ENCODE measurements around the gene SH3GL1.

Gene SH3GL1

DNA sequence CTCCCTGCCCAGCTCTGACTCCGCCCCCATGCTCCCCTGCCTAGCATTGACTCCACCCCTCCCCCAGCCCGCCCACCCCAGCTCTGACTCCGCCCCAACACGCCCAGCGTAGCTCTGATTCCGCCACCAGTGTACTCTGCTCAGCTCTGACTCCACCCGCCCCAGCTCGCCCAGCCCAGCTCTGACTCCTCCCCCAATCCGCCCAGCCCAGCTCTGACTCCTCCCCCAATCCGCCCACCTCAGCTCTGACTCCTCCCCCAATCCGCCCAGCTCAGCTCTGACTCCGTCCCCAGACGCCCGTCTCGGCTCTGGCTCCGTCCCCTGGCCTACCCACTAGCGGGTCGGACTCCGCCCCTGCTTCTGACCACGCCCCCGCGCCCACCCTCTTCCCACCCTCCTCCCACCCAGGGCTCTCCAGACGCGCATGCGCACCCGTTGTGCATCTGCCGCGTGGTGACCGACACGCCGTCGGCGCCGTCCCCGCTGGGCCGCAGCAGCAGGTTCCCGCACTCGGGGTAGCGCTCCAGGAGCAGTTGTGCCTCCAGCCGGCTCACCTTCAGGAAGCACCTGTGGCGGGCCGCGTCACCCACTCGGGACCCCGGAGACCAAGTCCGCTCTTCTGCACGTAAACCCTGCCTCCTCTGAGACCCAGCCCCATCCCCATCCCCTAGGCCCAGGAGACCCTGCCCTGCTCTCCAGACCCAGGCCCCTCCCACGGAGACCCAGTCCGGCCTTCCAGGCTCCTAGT lies 71.9 kb downstream of the SH3GL1 start:
- DNase-seq (ENCODE audit: low read depth, low spot score): peak; percentile 69
- no peaks in the 10 kb centered on the region for H3K36me3 ChIP-seq (ENCODE audit: insufficient read depth, low read length)
- H3K27ac ChIP-seq: no peak overlapping the region
- no peak for TF ChIP-seq FOXP2 (optimal IDR thresholded peaks at IDR 0.05; ENCODE audit: control extremely low read depth, extremely low read length, insufficient read depth)
- TF ChIP-seq EZH2 (IDR thresholded peaks at IDR 0.05): no peak
- peak; percentile 80; the same call in 1 of the 2 replicates for TF ChIP-seq POLR2AphosphoS5 (IDR thresholded peaks at IDR 0.05; ENCODE audit: borderline replicate concordance, low read depth, low read length)
- H3K9ac ChIP-seq (ENCODE audit: insufficient read length): peak overlapping the region; percentile 65
- H3K9me3 ChIP-seq (ENCODE audit: low read depth, low read length): no peaks in the 10 kb centered on the region
- H3K4me3 ChIP-seq: peak overlapping the region; percentile 82

DNA sequence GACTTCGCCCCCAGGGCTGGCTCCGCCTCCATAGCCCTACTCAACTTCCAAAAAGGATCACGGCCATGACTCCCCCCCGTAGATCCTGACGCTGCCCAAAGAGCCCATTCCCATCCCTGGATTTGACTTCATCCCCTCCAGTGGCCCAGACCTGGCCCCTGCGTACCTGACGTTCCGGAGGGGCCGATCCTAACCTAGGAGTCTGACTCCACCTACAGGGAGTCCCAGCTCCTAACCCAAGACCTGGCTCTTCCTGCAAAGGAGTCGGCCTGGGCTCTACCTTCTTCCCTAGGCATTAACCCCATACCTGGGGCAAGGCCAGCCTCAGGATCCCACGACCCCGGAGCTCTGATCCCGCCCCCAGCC lies 72.5 kb downstream of the SH3GL1 start:
- H3K4me3 ChIP-seq: peak overlapping the region; percentile 76
- H3K36me3 ChIP-seq (ENCODE audit: insufficient read depth, low read length): no peaks in the 10 kb centered on the region

DNA sequence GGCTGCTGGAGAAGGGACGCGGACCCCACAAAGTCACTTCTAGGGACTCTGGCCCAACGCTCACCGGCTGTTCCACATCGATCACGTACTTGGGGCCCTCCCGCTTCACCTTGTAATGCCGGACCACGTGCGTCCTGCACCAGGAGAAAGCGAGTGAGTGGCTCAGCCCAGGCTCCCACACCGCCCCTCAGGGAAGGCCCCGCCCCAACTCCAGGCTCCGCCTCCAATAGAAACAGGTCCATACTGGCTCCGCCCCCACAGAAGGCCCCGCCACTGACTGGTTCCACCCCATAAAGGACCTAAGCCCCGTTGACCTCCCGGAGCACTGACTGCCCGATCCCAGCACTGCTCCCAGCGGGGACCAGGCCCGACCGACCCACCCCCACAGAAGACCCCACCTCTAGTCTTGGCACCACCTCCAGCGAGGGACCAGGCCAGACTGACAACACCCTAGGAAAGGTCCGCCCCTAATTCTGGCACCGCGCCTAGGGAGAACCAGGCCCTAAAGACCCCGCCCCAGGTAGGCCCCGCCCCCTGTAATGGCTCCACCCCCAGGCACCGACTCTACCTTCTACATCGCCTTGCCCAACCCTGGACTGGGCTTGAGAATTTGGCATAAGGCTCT lies 73.0 kb downstream of the SH3GL1 start:
- no peak for TF ChIP-seq EZH2 (IDR thresholded peaks at IDR 0.05)
- TF ChIP-seq FOXP2 (optimal IDR thresholded peaks at IDR 0.05; ENCODE audit: control extremely low read depth, extremely low read length, insufficient read depth): no peak
- TF ChIP-seq POLR2AphosphoS5 (IDR thresholded peaks at IDR 0.05; ENCODE audit: borderline replicate concordance, low read depth, low read length): no peak
- no peaks in the 10 kb centered on the region for H3K36me3 ChIP-seq (ENCODE audit: insufficient read depth, low read length)
- no peak overlapping the region for H3K9ac ChIP-seq (ENCODE audit: insufficient read length)
- peak; percentile 16 for DNase-seq (ENCODE audit: low read depth, low spot score)
- H3K27ac ChIP-seq: no peak overlapping the region
- peak overlapping the region; percentile 76 for H3K4me3 ChIP-seq
- no peaks in the 10 kb centered on the region for H3K9me3 ChIP-seq (ENCODE audit: low read depth, low read length)

More for the DNA sequence above, 72.5 kb downstream of the SH3GL1 start:
- H3K27ac ChIP-seq: no peak overlapping the region
- TF ChIP-seq FOXP2 (optimal IDR thresholded peaks at IDR 0.05; ENCODE audit: control extremely low read depth, extremely low read length, insufficient read depth) (no peak), EZH2 (IDR thresholded peaks at IDR 0.05) (no peak)
- no peak for DNase-seq (ENCODE audit: low read depth, low spot score)
- H3K9ac ChIP-seq (ENCODE audit: insufficient read length): no peak overlapping the region
- no peaks in the 10 kb centered on the region for H3K9me3 ChIP-seq (ENCODE audit: low read depth, low read length)

DNA sequence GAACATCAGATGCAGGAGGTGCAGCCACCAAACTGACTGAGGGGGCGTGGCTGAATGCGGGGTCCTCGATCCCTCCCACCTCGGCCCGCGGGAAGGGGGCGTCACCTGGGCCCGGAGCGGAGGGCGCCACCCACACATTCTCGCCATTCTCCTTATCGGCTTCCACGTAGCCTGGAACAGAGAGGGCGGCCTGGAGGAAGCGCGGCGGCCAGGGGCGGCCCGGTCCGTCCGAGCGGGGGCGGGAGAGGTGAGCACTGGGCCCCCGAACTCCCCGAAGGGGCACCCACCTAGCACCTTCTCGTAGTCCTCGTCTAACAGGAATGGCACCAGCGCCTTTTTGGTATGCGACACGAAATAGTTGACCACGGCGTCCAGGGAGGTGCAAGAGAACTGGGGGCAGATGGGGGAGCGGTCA lies 73.5 kb downstream of the SH3GL1 start:
- Histone ChIP-seq H3K4me3 (peak overlapping the region; percentile 76), H3K27ac (no peak overlapping the region)

DNA sequence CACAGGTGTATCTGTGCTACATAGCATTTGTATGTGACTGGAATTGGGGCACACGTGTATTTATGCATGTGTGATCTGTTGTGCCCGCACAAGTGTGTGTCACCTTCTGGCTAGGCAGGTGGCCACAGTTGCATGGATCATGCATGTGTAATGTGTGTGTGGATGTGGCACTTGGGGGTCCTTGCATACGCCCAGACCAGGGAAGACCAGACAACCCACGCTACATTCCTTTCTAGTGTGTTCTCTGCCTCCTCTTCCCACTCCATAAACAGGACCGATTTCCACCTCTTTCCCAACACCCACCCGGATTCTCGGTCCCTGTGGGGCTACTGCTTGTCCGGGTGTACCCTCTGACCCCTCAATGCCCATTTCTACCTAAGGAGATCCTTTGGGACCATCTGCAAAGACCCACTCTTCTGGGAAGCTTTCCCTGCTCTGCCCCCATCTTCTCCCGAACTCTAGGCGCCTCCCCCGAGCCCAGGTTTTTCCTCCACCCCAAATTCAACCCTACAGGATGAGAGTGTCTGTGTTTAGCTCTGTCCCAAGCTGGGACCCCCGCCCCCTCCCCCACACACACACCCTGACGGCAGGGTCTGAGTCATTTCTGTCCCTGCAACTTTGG lies 74.0 kb downstream of the SH3GL1 start:
- DNase-seq (ENCODE audit: low read depth, low spot score): no peak
- no peaks in the 10 kb centered on the region for H3K36me3 ChIP-seq (ENCODE audit: insufficient read depth, low read length)
- TF ChIP-seq POLR2AphosphoS5 (IDR thresholded peaks at IDR 0.05; ENCODE audit: borderline replicate concordance, low read depth, low read length): no peak
- TF ChIP-seq EZH2 (IDR thresholded peaks at IDR 0.05): no peak
- H3K9me3 ChIP-seq (ENCODE audit: low read depth, low read length): no peaks in the 10 kb centered on the region
- H3K9ac ChIP-seq (ENCODE audit: insufficient read length): no peak overlapping the region
- H3K4me3 ChIP-seq: peak overlapping the region; percentile 76
- H3K27ac ChIP-seq: no peak overlapping the region

More for the DNA sequence above, 73.5 kb downstream of the SH3GL1 start:
- Histone ChIP-seq H3K9me3 (ENCODE audit: low read depth, low read length) (no peaks in the 10 kb centered on the region), H3K36me3 (ENCODE audit: insufficient read depth, low read length) (no peaks in the 10 kb centered on the region), H3K9ac (ENCODE audit: insufficient read length) (peak overlapping the region; percentile 41)
- DNase-seq (ENCODE audit: low read depth, low spot score): no peak
- TF ChIP-seq EZH2 (IDR thresholded peaks at IDR 0.05) (no peak), FOXP2 (optimal IDR thresholded peaks at IDR 0.05; ENCODE audit: control extremely low read depth, extremely low read length, insufficient read depth) (no peak), POLR2AphosphoS5 (IDR thresholded peaks at IDR 0.05; ENCODE audit: borderline replicate concordance, low read depth, low read length) (no peak)

DNA sequence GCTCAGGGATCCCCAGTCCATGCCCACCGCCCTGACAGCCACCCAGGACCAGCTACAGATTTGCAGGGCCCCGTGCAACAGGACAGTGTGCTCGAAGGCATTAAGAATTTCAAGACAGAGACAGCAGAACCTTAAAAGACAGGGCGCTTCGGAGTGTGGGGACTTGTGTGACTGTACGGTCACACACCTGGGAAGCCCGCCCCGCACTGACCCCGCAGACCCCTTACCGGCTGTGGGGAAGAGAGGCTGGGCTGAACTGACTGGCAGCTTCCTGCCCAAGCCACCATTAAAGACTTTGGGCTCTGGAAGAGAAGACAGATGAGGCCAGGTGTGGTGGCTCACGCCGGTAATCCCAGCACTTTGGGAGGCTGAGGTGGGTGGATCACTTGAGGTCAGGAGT lies 76.1 kb downstream of the SH3GL1 start:
- no peaks in the 10 kb centered on the region for H3K9me3 ChIP-seq (ENCODE audit: low read depth, low read length)
- no peak overlapping the region for H3K4me3 ChIP-seq
- no peak overlapping the region for H3K9ac ChIP-seq (ENCODE audit: insufficient read length)
- no peak for DNase-seq (ENCODE audit: low read depth, low spot score)
- TF ChIP-seq FOXP2 (optimal IDR thresholded peaks at IDR 0.05; ENCODE audit: control extremely low read depth, extremely low read length, insufficient read depth) (no peak), POLR2AphosphoS5 (IDR thresholded peaks at IDR 0.05; ENCODE audit: borderline replicate concordance, low read depth, low read length) (no peak), EZH2 (IDR thresholded peaks at IDR 0.05) (no peak)
- H3K36me3 ChIP-seq (ENCODE audit: insufficient read depth, low read length): no peaks in the 10 kb centered on the region
- H3K27ac ChIP-seq: no peak overlapping the region

DNA sequence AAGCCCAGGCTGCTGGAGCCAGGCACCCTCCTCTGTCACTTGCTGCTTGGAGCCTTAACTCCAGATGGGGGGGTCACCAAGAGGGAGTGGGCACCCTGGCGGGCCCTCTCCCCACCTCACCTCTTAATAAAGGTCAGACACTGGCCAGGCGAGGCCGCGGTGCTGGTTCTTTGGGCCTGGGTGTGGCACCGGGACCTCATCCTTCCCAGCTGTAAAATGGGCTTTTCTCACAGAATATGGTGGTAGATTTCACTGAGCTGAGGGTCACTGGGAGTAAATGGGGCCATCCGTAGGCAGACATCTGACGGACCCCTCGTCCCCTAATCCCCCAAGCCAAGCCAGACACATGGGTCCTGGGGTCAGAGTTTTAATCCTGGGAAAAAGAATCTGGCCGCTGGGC lies 76.7 kb downstream of the SH3GL1 start:
- Histone ChIP-seq H3K9me3 (ENCODE audit: low read depth, low read length) (no peaks in the 10 kb centered on the region), H3K9ac (ENCODE audit: insufficient read length) (no peak overlapping the region), H3K27ac (no peak overlapping the region), H3K36me3 (ENCODE audit: insufficient read depth, low read length) (no peaks in the 10 kb centered on the region), H3K4me3 (no peak overlapping the region)
- no peak for DNase-seq (ENCODE audit: low read depth, low spot score)
- TF ChIP-seq POLR2AphosphoS5 (IDR thresholded peaks at IDR 0.05; ENCODE audit: borderline replicate concordance, low read depth, low read length): no peak
- no peak for TF ChIP-seq EZH2 (IDR thresholded peaks at IDR 0.05)
- TF ChIP-seq FOXP2 (optimal IDR thresholded peaks at IDR 0.05; ENCODE audit: control extremely low read depth, extremely low read length, insufficient read depth): no peak

DNA sequence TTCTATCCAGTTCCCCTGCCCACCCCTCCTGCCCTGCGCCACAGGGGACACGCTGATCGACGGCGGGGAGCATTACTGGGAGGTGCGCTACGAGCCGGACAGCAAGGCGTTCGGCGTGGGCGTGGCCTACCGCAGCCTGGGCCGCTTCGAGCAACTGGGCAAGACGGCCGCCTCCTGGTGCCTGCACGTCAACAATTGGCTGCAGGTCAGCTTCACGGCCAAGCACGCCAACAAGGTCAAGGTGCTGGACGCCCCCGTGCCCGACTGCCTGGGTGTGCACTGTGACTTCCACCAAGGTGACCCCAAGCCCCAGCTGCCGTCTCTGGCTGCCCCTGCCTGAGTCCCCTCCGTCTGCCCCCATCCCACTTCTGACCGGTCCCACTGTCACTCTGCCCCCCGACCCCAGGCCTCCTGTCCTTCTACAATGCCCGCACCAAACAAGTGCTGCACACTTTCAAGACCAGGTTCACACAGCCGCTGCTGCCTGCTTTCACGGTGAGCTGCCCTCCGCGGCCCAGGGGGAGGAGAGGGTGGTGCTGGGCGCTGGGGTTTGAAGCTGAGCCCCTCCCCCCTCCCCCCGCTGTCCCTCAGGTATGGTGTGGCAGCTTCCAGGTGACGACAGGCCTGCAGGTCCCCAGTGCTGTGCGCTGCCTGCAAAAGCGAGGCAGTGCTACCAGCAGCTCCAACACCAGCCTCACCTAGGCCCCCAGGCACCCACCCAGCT lies 77.2 kb downstream of the SH3GL1 start:
- H3K27ac ChIP-seq: no peak overlapping the region
- no peak overlapping the region for H3K9ac ChIP-seq (ENCODE audit: insufficient read length)
- TF ChIP-seq FOXP2 (optimal IDR thresholded peaks at IDR 0.05; ENCODE audit: control extremely low read depth, extremely low read length, insufficient read depth) (no peak), POLR2AphosphoS5 (IDR thresholded peaks at IDR 0.05; ENCODE audit: borderline replicate concordance, low read depth, low read length) (no peak), EZH2 (IDR thresholded peaks at IDR 0.05) (no peak)
- DNase-seq (ENCODE audit: low read depth, low spot score): no peak
- no peak overlapping the region for H3K4me3 ChIP-seq
- H3K9me3 ChIP-seq (ENCODE audit: low read depth, low read length): no peaks in the 10 kb centered on the region
- no peaks in the 10 kb centered on the region for H3K36me3 ChIP-seq (ENCODE audit: insufficient read depth, low read length)

Data from SK-N-MC (cell line).